Naive thymus-derived CD4-positive, alpha-beta T cell (primary cell): ENCODE results near the gene BCR. TPM values are rescaled to one million over a fixed set of nuclear protein-coding genes. Genes with fewer than 3 reads are reported as not detected.
A peak's percentile ranks its signal among the peaks of the same experiment; 100 is the strongest.

Source experiments
- ATAC-seq: fragments of 150-1000 bp; cut with Tn5 transposase; 2 replicates; pipeline ENCODE4 v1.10.0; 2021; ENCODE audit warnings: mild to moderate bottlenecking, moderate library complexity
- CTCF ChIA-PET: fragments of 350-600 bp; sonication (Branson Sonifier 250); formaldehyde crosslinking; loops from one replicate; lab custom pipeline; 2021; ENCODE audit warnings: antibody characterized with exemption; lab: Charles Lee
- POLR2A ChIA-PET: fragments of 350-600 bp; sonication (Branson Sonifier 250); formaldehyde crosslinking; loops from one replicate; lab custom pipeline; 2021; ENCODE audit warnings: antibody characterized with exemption, inconsistent platforms; lab: Charles Lee
- DNase-seq, 9 donors: peaks; one replicate each; pipeline versions ENCODE4 v3.0.0 to v3.0.0-alpha.2; 2020 to 2022; ENCODE audit warnings: mixed read lengths in 1 of 9
- H3K27ac ChIP-seq: one replicate; pipeline ENCODE4 v1.7.0; 2013; ENCODE audit warnings: mild to moderate bottlenecking, low read depth, low read length, moderate library complexity
- H3K27me3 ChIP-seq, 2 donors: one replicate each; pipeline ENCODE4 v1.7.0; 2013; ENCODE audit warnings: low read length in 2 of 2, mild to moderate bottlenecking in 2 of 2, moderate library complexity in 2 of 2; ENCODE audit not compliant: control insufficient read depth in 2 of 2, insufficient read depth in 2 of 2
- H3K36me3 ChIP-seq, 3 experiments: 1 replicate in 2 of 3; 2 replicates in 1 of 3; pipeline ENCODE4 v1.7.0; 2013; ENCODE audit warnings: low read length in 3 of 3, mild to moderate bottlenecking in 3 of 3, moderate library complexity in 1 of 3; ENCODE audit not compliant: insufficient read depth in 3 of 3, control insufficient read depth in 2 of 3
- H3K4me1 ChIP-seq, 2 donors: one replicate each; pipeline ENCODE4 v1.7.0; 2013; ENCODE audit warnings: low read length in 2 of 2, mild to moderate bottlenecking in 2 of 2, moderate library complexity in 1 of 2; ENCODE audit not compliant: control insufficient read depth in 2 of 2, insufficient read depth in 2 of 2
- H3K4me3 ChIP-seq: 2 replicates; pipeline ENCODE4 v1.7.0; 2013; ENCODE audit warnings: mild to moderate bottlenecking, low read length
- H3K9me3 ChIP-seq, 3 experiments: 1 replicate in 2 of 3; 2 replicates in 1 of 3; pipeline ENCODE4 v1.7.0; 2013; ENCODE audit warnings: low read length in 3 of 3; ENCODE audit not compliant: control insufficient read depth in 2 of 3
- H3K27ac Mint-ChIP-seq, 9 donors: one replicate each; pipeline ENCODE4 v1.8.0; 2020 to 2022; ENCODE audit warnings: mixed read lengths in 9 of 9, mild to moderate bottlenecking in 8 of 9, moderate library complexity in 5 of 9, inconsistent platforms in 2 of 9
- H3K27me3 Mint-ChIP-seq, 5 donors: one replicate each; pipeline ENCODE4 v1.8.0; 2021 to 2022; ENCODE audit warnings: mixed read lengths in 5 of 5, mild to moderate bottlenecking in 1 of 5
- H3K36me3 Mint-ChIP-seq, 5 donors: one replicate each; pipeline ENCODE4 v1.8.0; 2020 to 2022; ENCODE audit warnings: mixed read lengths in 5 of 5, mild to moderate bottlenecking in 3 of 5, inconsistent platforms in 1 of 5
- H3K4me1 Mint-ChIP-seq, 7 donors: one replicate each; pipeline ENCODE4 v1.8.0; 2020 to 2022; ENCODE audit warnings: mixed read lengths in 7 of 7, mild to moderate bottlenecking in 3 of 7, inconsistent platforms in 1 of 7
- H3K4me3 Mint-ChIP-seq, 10 donors: one replicate each; pipeline ENCODE4 v1.8.0; 2020 to 2022; ENCODE audit warnings: mild to moderate bottlenecking in 10 of 10, mixed read lengths in 10 of 10, moderate library complexity in 6 of 10, inconsistent platforms in 2 of 10
- H3K9me3 Mint-ChIP-seq, 11 donors: one replicate each; pipeline ENCODE4 v1.8.0; 2020 to 2022; ENCODE audit warnings: mixed read lengths in 11 of 11, mild to moderate bottlenecking in 4 of 11, inconsistent platforms in 1 of 11, moderate library complexity in 1 of 11
- intact Hi-C, 2 donors: fragments of 100-400 bp; cut with micrococcal nuclease; formaldehyde crosslinking; loops; one replicate each; pipeline ENCODE4 v1.15.1; 2023
- polyA plus RNA-seq, 2 donors: library from polyadenylated mRNA; unstranded; fragments of 300-500 nt; fragmentation: Illumina TruSeq; gene quantifications; one replicate each; pipeline ENCODE4 v1.2.3, GENCODE V29; 2021
- total RNA-seq, 6 experiments: library from RNA in 5 of 6; stranded (reverse) in 5 of 6; gene quantifications; 1 replicate in 5 of 6; 2 replicates in 1 of 6; pipeline ENCODE4 v1.2.3 and lab custom pipeline; 2021 to 2026

Gene BCR
- total and polyA plus RNA-seq, 7 experiments from 2014 or later: 6.1 to 103 (median 83.8) TPM

DNA sequence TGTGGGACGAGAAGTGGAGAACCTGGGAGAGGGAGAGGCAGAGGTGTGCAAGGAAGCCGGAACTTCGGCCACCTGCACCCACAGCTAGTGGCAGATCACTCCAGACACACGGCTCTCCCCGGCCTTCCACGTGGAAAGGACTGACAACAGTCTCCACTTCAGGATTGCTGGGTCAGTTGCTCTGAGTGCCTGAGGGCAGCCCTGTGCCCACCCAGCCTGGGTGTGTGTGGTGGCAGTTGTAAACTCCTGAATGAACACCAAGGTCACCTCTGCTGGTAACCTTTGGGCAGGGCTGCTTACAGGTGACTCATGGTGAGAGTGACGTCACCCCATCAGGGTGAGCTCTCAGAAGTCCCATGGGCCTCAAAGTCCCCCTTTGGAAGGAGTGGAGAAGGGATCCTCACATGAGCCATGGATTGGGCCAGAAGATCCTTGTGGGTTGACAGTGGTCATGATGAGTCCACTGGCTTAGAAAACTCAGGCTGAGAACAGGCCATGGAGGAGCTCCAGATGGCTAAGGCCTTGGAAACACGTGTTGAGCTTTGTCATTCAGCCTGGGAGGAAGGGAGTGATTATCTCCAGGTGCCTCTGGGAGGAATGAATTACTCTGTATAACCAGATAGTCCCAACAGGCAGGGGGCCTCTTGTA, 71.3 kb downstream of the BCR start:
- H3K27ac ChIP-seq: no peak overlapping the region

DNA sequence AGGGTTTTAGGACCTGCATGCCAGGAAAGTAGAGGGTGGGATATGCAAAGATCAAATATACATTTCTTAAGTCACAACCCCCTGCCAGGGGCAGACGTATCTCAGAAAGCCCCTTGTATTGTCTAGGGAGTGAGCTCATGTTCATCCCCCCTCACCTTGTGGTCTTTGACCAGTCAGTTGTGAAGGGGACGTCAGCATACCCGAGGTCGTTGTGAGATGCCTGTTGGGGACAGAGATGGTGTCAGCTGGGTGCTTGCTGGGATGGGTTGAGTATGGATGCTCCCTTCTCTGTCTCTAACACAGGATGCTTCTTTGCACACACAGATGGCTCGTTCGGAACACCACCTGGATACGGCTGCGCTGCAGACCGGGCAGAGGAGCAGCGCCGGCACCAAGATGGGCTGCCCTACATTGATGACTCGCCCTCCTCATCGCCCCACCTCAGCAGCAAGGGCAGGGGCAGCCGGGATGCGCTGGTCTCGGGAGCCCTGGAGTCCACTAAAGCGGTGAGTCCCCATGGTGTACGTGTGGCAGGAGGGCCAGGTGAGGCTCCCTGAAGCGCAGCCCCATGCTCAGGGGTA, 73.3 kb downstream of the BCR start:
- no peaks in the 10 kb centered on the region for H3K9me3 Mint-ChIP-seq
- H3K4me1 Mint-ChIP-seq: peaks cover 19 to 63% (median 40%) of the 10 kb centered on the region in 7 donors

More for the DNA sequence above, 71.3 kb downstream of the BCR start:
- no peaks in the 10 kb centered on the region for H3K9me3 Mint-ChIP-seq
- Histone ChIP-seq H3K4me1 (peaks cover 20 to 23% of the 10 kb centered on the region in 2 donors), H3K9me3 (no peaks in the 10 kb centered on the region), H3K36me3 (peaks cover 0 to 31% (median 8%) of the 10 kb centered on the region in 3 experiments), H3K4me3 (no peak overlapping the region), H3K27me3 (no peaks in the 10 kb centered on the region)
- peaks cover 35 to 73% (median 51%) of the 10 kb centered on the region in 7 donors for H3K4me1 Mint-ChIP-seq
- no peak overlapping the region for H3K4me3 Mint-ChIP-seq
- H3K27ac Mint-ChIP-seq: peak overlapping the region in 3 of 9 donors; percentile 48 to 56 (median 51)
- CTCF ChIA-PET: interaction anchor here (0.9 to 2.4 kb wide), 3 partner anchors 30 to 74 kb away, joined by 5 to 11 read pairs (median 6); no protein-coding TSS in a partner anchor
- H3K27me3 Mint-ChIP-seq: no peaks in the 10 kb centered on the region
- peaks cover 0 to 24% (median 4%) of the 10 kb centered on the region in 5 donors for H3K36me3 Mint-ChIP-seq
- DNase-seq: no peak
- no peak for ATAC-seq
- intact Hi-C loops: loop anchor here in 1 of 2 donors (2.0 kb wide), 1 partner anchor 71 kb away; the partner anchor contains the start of gene BCR
- POLR2A ChIA-PET: no interaction called here

DNA sequence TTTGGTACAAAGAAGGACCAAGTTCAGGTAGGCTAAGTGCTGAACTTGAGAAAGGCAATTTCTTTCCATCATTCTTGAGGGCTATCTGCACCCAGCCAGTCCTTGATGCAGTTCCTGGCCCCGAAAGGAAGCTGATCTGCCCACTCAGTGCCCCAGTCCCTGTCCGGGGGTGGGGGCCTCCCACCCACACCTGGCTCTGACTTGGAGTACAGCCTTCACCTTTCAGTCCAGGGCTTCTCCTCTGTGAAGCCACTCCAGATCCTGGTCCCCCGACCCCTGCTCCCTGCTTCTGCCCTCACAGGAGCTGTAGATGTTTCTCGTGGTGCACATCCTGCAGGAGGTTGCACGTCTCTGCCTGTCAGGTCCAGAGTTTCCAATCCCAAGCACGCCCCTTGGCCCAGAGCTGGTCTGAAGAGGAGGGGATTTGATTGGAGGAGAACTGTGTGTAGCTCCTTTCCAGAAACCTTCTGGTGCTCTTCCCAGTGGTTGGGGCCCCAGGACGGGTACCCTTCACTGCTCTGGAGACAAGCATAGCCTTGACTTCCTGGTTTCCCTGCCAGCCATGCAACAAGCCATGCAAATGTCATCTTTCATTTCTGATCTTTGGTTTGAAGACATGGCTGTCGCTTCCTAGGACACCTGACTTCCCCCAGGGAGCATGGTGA, 75.3 kb downstream of the BCR start:
- DNase-seq (no peak), ATAC-seq (no peak)
- H3K9me3 ChIP-seq: no peaks in the 10 kb centered on the region
- no peak overlapping the region for H3K4me3 Mint-ChIP-seq
- peaks cover 5 to 44% (median 27%) of the 10 kb centered on the region in 7 donors for H3K4me1 Mint-ChIP-seq
- peaks cover 0 to 64% (median 13%) of the 10 kb centered on the region in 3 experiments for H3K36me3 ChIP-seq
- CTCF ChIA-PET: interaction anchor here (1.0 kb wide), 1 partner anchor 26 kb away, joined by 3 read pairs; no protein-coding TSS in a partner anchor
- H3K27ac Mint-ChIP-seq: peak overlapping the region in 3 of 9 donors; percentile 43 to 86 (median 67)
- peaks cover 0 to 27% (median 3%) of the 10 kb centered on the region in 5 donors for H3K36me3 Mint-ChIP-seq
- POLR2A ChIA-PET: interaction anchor here (0.5 kb wide), 1 partner anchor 53 kb away, joined by 4 read pairs; no protein-coding TSS in a partner anchor
- H3K27ac ChIP-seq: no peak overlapping the region
- no peak overlapping the region for H3K4me3 ChIP-seq
- no peaks in the 10 kb centered on the region for H3K27me3 ChIP-seq
- H3K27me3 Mint-ChIP-seq: no peaks in the 10 kb centered on the region
- H3K9me3 Mint-ChIP-seq: no peaks in the 10 kb centered on the region
- intact Hi-C loops: no loop called here
- no peaks in the 10 kb centered on the region for H3K4me1 ChIP-seq

More for the DNA sequence above, 73.3 kb downstream of the BCR start:
- Histone ChIP-seq H3K4me1 (peaks cover 7 to 10% of the 10 kb centered on the region in 2 donors), H3K9me3 (no peaks in the 10 kb centered on the region), H3K27me3 (no peaks in the 10 kb centered on the region), H3K27ac (no peak overlapping the region), H3K4me3 (no peak overlapping the region), H3K36me3 (peaks cover 0 to 51% (median 13%) of the 10 kb centered on the region in 3 experiments)
- Mint-ChIP-seq H3K27me3 (no peaks in the 10 kb centered on the region), H3K36me3 (peaks cover 0 to 24% (median 3%) of the 10 kb centered on the region in 5 donors), H3K4me3 (no peak overlapping the region), H3K27ac (peak overlapping the region in 5 of 9 donors; percentile 20 to 72 (median 32))
- ChIA-PET POLR2A (no interaction called here), CTCF (interaction anchor here (1.8 to 2.4 kb wide), 2 partner anchors 28 to 76 kb away, joined by 5 to 11 read pairs; no protein-coding TSS in a partner anchor)
- intact Hi-C loops: no loop called here
- DNase-seq (no peak), ATAC-seq (no peak)

DNA sequence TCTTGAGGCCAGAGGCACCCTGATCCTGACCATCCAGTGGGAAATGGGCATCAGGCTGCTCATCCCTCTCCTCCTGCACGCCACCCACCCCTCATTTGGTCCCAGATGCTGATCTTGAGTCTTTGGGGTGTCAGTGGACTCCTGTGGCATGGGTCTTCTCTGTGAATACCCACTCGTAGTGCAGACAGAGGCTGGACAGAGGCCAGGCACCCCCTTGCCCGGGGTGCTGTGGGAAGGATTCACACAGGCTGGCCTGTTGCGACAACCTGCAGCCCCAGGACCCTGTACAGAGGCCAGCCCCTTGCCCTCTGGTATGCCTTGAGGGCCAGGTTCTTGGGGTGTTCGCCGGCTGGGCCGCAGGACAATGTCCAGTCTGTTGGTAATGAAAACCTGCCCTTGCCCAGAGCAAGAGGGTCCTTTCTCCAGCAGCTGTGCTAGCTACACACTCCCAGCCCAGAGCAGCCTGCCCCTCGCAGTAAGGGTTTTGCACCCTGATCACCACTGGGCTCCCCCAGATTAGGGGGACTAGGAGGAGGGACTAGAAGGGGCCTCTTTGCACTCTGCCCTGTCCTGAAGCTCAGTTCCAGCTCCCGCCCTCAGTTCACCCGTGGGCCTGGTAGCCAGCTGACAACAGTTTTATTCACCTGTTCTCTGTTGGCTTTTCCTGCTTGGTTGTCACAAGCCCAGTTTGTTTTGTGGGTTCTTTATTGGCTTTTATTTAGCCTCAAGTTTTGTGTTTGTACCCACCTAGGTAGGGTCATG, 76.0 kb downstream of the BCR start:
- Mint-ChIP-seq H3K4me3 (no peak overlapping the region), H3K9me3 (no peaks in the 10 kb centered on the region), H3K4me1 (peaks cover 4 to 38% (median 22%) of the 10 kb centered on the region in 7 donors), H3K27ac (peak overlapping the region in 7 of 9 donors; percentile 1 to 92 (median 70)), H3K36me3 (peaks cover 0 to 31% (median 3%) of the 10 kb centered on the region in 5 donors), H3K27me3 (no peaks in the 10 kb centered on the region)
- peaks cover 0 to 71% (median 16%) of the 10 kb centered on the region in 3 experiments for H3K36me3 ChIP-seq
- ChIA-PET CTCF (no interaction called here), POLR2A (no interaction called here)
- no peaks in the 10 kb centered on the region for H3K27me3 ChIP-seq
- peak overlapping the region; percentile 15 for H3K27ac ChIP-seq
- DNase-seq: no peak
- intact Hi-C loops: no loop called here
- no peaks in the 10 kb centered on the region for H3K9me3 ChIP-seq
- no peaks in the 10 kb centered on the region for H3K4me1 ChIP-seq
- no peak overlapping the region for H3K4me3 ChIP-seq
- ATAC-seq: no peak

DNA sequence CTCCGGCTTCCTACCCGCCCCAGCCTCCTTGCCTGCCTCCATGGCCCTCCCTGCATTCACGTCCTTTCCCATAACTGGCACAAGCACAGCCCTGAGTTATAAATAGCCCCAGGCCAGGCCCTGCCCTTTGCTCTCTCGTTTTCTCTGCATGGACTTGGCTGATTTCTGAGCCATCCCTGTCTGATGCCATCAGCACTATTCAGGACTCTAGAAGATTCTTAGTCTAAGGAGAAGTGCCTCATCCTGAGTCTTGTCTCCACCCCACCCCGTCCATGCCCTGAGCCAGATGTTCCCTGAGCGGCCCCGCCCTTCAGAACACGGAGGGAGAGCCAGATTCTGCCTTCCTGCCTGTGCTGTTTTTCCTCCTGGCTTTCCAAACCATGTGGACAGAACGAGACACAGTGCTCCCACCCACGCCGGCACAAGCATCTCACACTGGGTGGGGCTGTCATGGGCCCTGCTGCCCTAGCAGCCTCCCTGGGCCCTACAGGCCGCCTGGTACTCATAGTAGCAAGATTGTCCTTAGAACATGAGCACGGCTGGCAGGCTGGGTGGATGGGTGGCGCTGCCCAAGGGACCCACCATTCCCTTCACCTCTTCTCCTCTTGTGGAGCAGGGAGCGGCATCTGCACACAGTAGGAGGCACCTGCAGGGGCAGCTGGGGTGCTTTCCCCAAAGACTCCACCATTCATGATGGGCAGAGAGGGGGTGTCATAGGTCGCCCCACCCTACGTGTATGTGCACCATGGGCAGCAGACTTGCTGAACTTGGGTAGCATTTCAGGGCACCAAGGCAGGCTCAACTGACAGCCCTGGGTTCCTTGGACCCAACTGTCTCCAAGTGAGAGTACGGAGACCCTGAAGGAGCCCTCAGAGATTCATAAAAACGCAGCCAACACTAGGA, 76.9 kb downstream of the BCR start:
- no peaks in the 10 kb centered on the region for H3K9me3 ChIP-seq
- no peak for DNase-seq
- Mint-ChIP-seq H3K4me3 (no peak overlapping the region), H3K27me3 (no peaks in the 10 kb centered on the region), H3K4me1 (peaks cover 4 to 33% (median 22%) of the 10 kb centered on the region in 7 donors), H3K36me3 (peaks cover 0 to 35% (median 3%) of the 10 kb centered on the region in 5 donors), H3K27ac (peak overlapping the region; percentile 1 to 92 (median 53)), H3K9me3 (no peaks in the 10 kb centered on the region)
- POLR2A ChIA-PET: no interaction called here
- H3K4me3 ChIP-seq: no peak overlapping the region
- H3K27me3 ChIP-seq: no peaks in the 10 kb centered on the region
- ATAC-seq: no peak
- intact Hi-C loops: no loop called here
- peak overlapping the region; percentile 15 for H3K27ac ChIP-seq
- CTCF ChIA-PET: no interaction called here
- H3K36me3 ChIP-seq: peaks cover 0 to 79% (median 16%) of the 10 kb centered on the region in 3 experiments
- H3K4me1 ChIP-seq: no peaks in the 10 kb centered on the region
